A549 (cell line): ENCODE data around the gene CRIP3.

ENCODE experiments used
- CTCF ChIP-seq: fragments of >200 bp; sonication (Bioruptor Twin); formaldehyde crosslinking; IDR thresholded peaks from 3 replicates; pipeline ENCODE4 v1.5.1; 2016
- EHF ChIP-seq: fragments of 250-450 bp; sonication (Bioruptor Pico); IDR thresholded peaks from 2 replicates; pipeline ENCODE4 v1.5.0; 2020; ENCODE audit warnings: mild to moderate bottlenecking
- POLR2A ChIP-seq: IDR thresholded peaks from 2 replicates; pipeline ENCODE4 v1.6.1; 2012; ENCODE audit warnings: mild to moderate bottlenecking, low read length

GRCh38 chr6:43285832-43286231 lies 22.8 kb downstream of the CRIP3 start:
- TF ChIP-seq CTCF: no peak
- no peak for TF ChIP-seq POLR2A
- TF ChIP-seq EHF (CRISPR knock-in tag): no peak
